Mesenchymal stem cell (in vitro differentiated cells and primary cell): ENCODE data around the gene MFN2.
"Not testable (repeated sequence)": the region's sequence is repeated elsewhere in the genome, so short reads cannot be mapped to it uniquely, and the experiment has no call there.

Experiments
- DNase-seq: peaks from one replicate; pipeline ENCODE4 v3.0.0-alpha.2; 2013
- H2AFZ ChIP-seq: one replicate; pipeline ENCODE4 v1.6.1; 2013; ENCODE audit warnings: low read depth, mild to moderate bottlenecking, control low read depth, inconsistent platforms, low read length, moderate library complexity
- H2AK5ac ChIP-seq: 2 replicates; pipeline ENCODE4 v1.6.1; 2013; ENCODE audit warnings: low read length, moderate library complexity, mild to moderate bottlenecking, inconsistent platforms; ENCODE audit not compliant: severe bottlenecking
- H2BK120ac ChIP-seq: one replicate; pipeline ENCODE4 v1.6.1; 2013; ENCODE audit warnings: low read depth, mild to moderate bottlenecking, inconsistent platforms, low read length, moderate library complexity
- H2BK12ac ChIP-seq, 2 experiments: one replicate each; pipeline ENCODE4 v1.6.1; 2013; ENCODE audit warnings: inconsistent platforms in 2 of 2, low read length in 2 of 2, mild to moderate bottlenecking in 2 of 2, moderate library complexity in 2 of 2, control low read depth in 1 of 2
- H2BK15ac ChIP-seq: one replicate; pipeline ENCODE4 v1.6.1; 2013; ENCODE audit warnings: mild to moderate bottlenecking, low read depth, inconsistent platforms; ENCODE audit not compliant: poor library complexity, severe bottlenecking
- H2BK5ac ChIP-seq: 2 replicates; pipeline ENCODE4 v1.6.1; 2013; ENCODE audit warnings: low read depth, mild to moderate bottlenecking, low read length, control low read depth, inconsistent platforms; ENCODE audit not compliant: poor library complexity, severe bottlenecking
- H3K14ac ChIP-seq, 2 experiments: one replicate each; pipeline ENCODE4 v1.6.1; 2013; ENCODE audit warnings: inconsistent platforms in 2 of 2, low read length in 2 of 2, control low read depth in 1 of 2, mild to moderate bottlenecking in 1 of 2, moderate library complexity in 1 of 2
- H3K18ac ChIP-seq, 2 experiments: one replicate each; pipeline ENCODE4 v1.6.1; 2013; ENCODE audit warnings: inconsistent platforms in 2 of 2, low read length in 2 of 2, control low read depth in 1 of 2, low read depth in 1 of 2, mild to moderate bottlenecking in 1 of 2
- H3K23ac ChIP-seq, 2 experiments: one replicate each; pipeline ENCODE4 v1.6.1; 2013; ENCODE audit warnings: inconsistent platforms in 2 of 2, low read length in 2 of 2, mild to moderate bottlenecking in 2 of 2, moderate library complexity in 2 of 2, control low read depth in 1 of 2
- H3K27ac ChIP-seq: 2 replicates; pipeline ENCODE4 v1.5.1; 2013; ENCODE audit warnings: mild to moderate bottlenecking, moderate library complexity, low read length, control low read depth, inconsistent platforms; ENCODE audit not compliant: poor library complexity, severe bottlenecking
- H3K27me3 ChIP-seq, 2 experiments: 2 replicates each; pipeline versions ENCODE4 v1.6.1 to v1.7.0; 2013; ENCODE audit warnings: low read length in 2 of 2, mild to moderate bottlenecking in 2 of 2, moderate library complexity in 2 of 2, control low read depth in 1 of 2, inconsistent platforms in 1 of 2; ENCODE audit not compliant: control insufficient read depth in 1 of 2, insufficient read depth in 1 of 2
- H3K36me3 ChIP-seq, 2 experiments: 2 replicates each; pipeline versions ENCODE4 v1.6.1 to v1.7.0; 2013; ENCODE audit warnings: low read length in 2 of 2, control low read depth in 1 of 2, inconsistent platforms in 1 of 2, low read depth in 1 of 2, mild to moderate bottlenecking in 1 of 2; ENCODE audit not compliant: insufficient read depth in 2 of 2, control insufficient read depth in 1 of 2
- H3K4ac ChIP-seq, 2 experiments: one replicate each; pipeline ENCODE4 v1.6.1; 2013; ENCODE audit warnings: inconsistent platforms in 2 of 2, low read length in 2 of 2, mild to moderate bottlenecking in 2 of 2, moderate library complexity in 2 of 2, control low read depth in 1 of 2, low read depth in 1 of 2
- H3K4me1 ChIP-seq: 2 replicates; pipeline ENCODE4 v1.6.1; 2013; ENCODE audit warnings: low read depth, low read length, control low read depth; ENCODE audit not compliant: control insufficient read depth, insufficient read depth
- H3K4me2 ChIP-seq: 2 replicates; pipeline ENCODE4 v1.6.1; 2013; ENCODE audit warnings: low read length, mild to moderate bottlenecking, inconsistent platforms; ENCODE audit not compliant: poor library complexity, severe bottlenecking
- H3K4me3 ChIP-seq, 2 experiments: 2 replicates each; pipeline versions ENCODE4 v1.5.1 to v1.7.0; 2013; ENCODE audit warnings: low read length in 2 of 2, mild to moderate bottlenecking in 2 of 2, control low read depth in 1 of 2, low read depth in 1 of 2; ENCODE audit not compliant: insufficient read depth in 1 of 2
- H3K79me1 ChIP-seq: replicated peaks from 2 replicates; pipeline ENCODE4 v1.6.1; 2013; ENCODE audit warnings: mild to moderate bottlenecking, control low read depth, low read length, inconsistent platforms; ENCODE audit not compliant: poor library complexity, severe bottlenecking
- H3K9ac ChIP-seq: 2 replicates; pipeline ENCODE4 v1.7.0; 2013; ENCODE audit warnings: mild to moderate bottlenecking, low read length, moderate library complexity
- H3K9me3 ChIP-seq: 2 replicates; pipeline ENCODE4 v1.7.0; 2013; ENCODE audit warnings: mild to moderate bottlenecking, low read length; ENCODE audit not compliant: control insufficient read depth
- H4K8ac ChIP-seq: one replicate; pipeline ENCODE4 v1.6.1; 2013; ENCODE audit warnings: inconsistent platforms, mild to moderate bottlenecking, low read length, moderate library complexity
- H4K91ac ChIP-seq: one replicate; pipeline ENCODE4 v1.6.1; 2013; ENCODE audit warnings: mild to moderate bottlenecking, low read length, inconsistent platforms
- WGBS: methylation state at CpG from one replicate; pipeline ENCODE4 v1.1.7; 2013; ENCODE audit warnings: mixed read lengths; 5-methylcytosine and 5-hydroxymethylcytosine counted together

Gene MFN2

GRCh38 chr1:12039164-12039525 lies 58.9 kb downstream of the MFN2 start:
- Histone ChIP-seq H4K91ac (no peak overlapping the region), H3K27me3 (peaks cover 5 to 19% of the 10 kb centered on the region in 2 experiments), H2BK5ac (no peak overlapping the region), H3K4me1 (peaks cover 7% of the 10 kb centered on the region), H3K9me3 (no peaks in the 10 kb centered on the region), H2BK120ac (no peak overlapping the region), H3K36me3 (no peaks in the 10 kb centered on the region), H2AFZ (no peak overlapping the region), H3K4me3 (no peak overlapping the region), H3K79me1 (no peaks in the 10 kb centered on the region), H3K4me2 (no peak overlapping the region), H4K8ac (no peak overlapping the region), H3K23ac (no peak overlapping the region), H2BK12ac (no peak overlapping the region), H2BK15ac (no peak overlapping the region), H2AK5ac (no peak overlapping the region), H3K27ac (no peak overlapping the region), H3K14ac (no peak overlapping the region), H3K4ac (no peak overlapping the region), H3K9ac (no peak overlapping the region), H3K18ac (no peak overlapping the region)
- no peak for DNase-seq
- WGBS: 83% methylated on average over 1 of the region's 2 CpGs

GRCh38 chr1:12039824-12040456 lies 59.7 kb downstream of the MFN2 start:
- not testable (repeated sequence) for H3K36me3 ChIP-seq, H3K14ac ChIP-seq, H4K8ac ChIP-seq, H3K4ac ChIP-seq, H2BK15ac ChIP-seq, H3K23ac ChIP-seq, H3K4me1 ChIP-seq, H2BK5ac ChIP-seq, H2AK5ac ChIP-seq, H3K79me1 ChIP-seq, H2BK12ac ChIP-seq, H3K9ac ChIP-seq, H2AFZ ChIP-seq, H3K9me3 ChIP-seq, DNase-seq, H2BK120ac ChIP-seq, H3K4me2 ChIP-seq, H3K18ac ChIP-seq, H4K91ac ChIP-seq, H3K4me3 ChIP-seq
- Histone ChIP-seq H3K27me3 (peaks cover 5 to 23% of the 10 kb centered on the region in 2 experiments), H3K27ac (peak overlapping the region; percentile 28)
- 87% methylated on average over 11 of the region's 13 CpGs for WGBS

- H3K23ac ChIP-seq: no peak overlapping the region
- no peak overlapping the region for H2BK12ac ChIP-seq
- WGBS: 53% methylated on average over 6 of the region's 6 CpGs
- H3K4ac ChIP-seq: no peak overlapping the region
- no peak overlapping the region for H2BK15ac ChIP-seq
- no peak overlapping the region for H4K8ac ChIP-seq
- H3K14ac ChIP-seq: no peak overlapping the region
- no peak overlapping the region for H2AK5ac ChIP-seq
- H3K9ac ChIP-seq: no peak overlapping the region
- peak overlapping the region; percentile 29 for H3K4me2 ChIP-seq
- no peaks in the 10 kb centered on the region for H3K9me3 ChIP-seq
- peaks cover 7% of the 10 kb centered on the region for H3K4me1 ChIP-seq
- H2BK5ac ChIP-seq: no peak overlapping the region
- DNase-seq: peak; percentile 70
- H4K91ac ChIP-seq: no peak overlapping the region
- H3K27ac ChIP-seq: peak overlapping the region; percentile 28
- H3K18ac ChIP-seq: no peak overlapping the region
- no peaks in the 10 kb centered on the region for H3K36me3 ChIP-seq
- H3K4me3 ChIP-seq: peak overlapping the region in 1 of 2 experiments; percentile 42
- H2BK120ac ChIP-seq: no peak overlapping the region
- no peak overlapping the region for H2AFZ ChIP-seq
- no peaks in the 10 kb centered on the region for H3K79me1 ChIP-seq
- H3K27me3 ChIP-seq: peaks cover 5 to 29% of the 10 kb centered on the region in 2 experiments
Observed at GRCh38 chr1:12040457-12041051, 60.3 kb downstream of the MFN2 start.

- not testable (repeated sequence) for H3K36me3 ChIP-seq, H4K8ac ChIP-seq, H3K4ac ChIP-seq, H2BK120ac ChIP-seq, H3K79me1 ChIP-seq, H2BK15ac ChIP-seq, H3K4me2 ChIP-seq, H3K27ac ChIP-seq, DNase-seq, H3K4me3 ChIP-seq, H3K23ac ChIP-seq, H2AFZ ChIP-seq, H3K18ac ChIP-seq, H3K9me3 ChIP-seq, H2AK5ac ChIP-seq, H2BK12ac ChIP-seq, H4K91ac ChIP-seq, H3K14ac ChIP-seq, H2BK5ac ChIP-seq, H3K9ac ChIP-seq
- Histone ChIP-seq H3K4me1 (peaks cover 15% of the 10 kb centered on the region), H3K27me3 (peaks cover 17 to 37% of the 10 kb centered on the region in 2 experiments)
- WGBS: 89% methylated on average over 15 of the region's 15 CpGs
Observed at GRCh38 chr1:12044187-12044877, 64.1 kb downstream of the MFN2 start.
